Transverse colon (tissue), 3 donors: ENCODE data around the gene U2AF2.

ENCODE experiments used
- CTCF ChIP-seq, 5 experiments: fragments of 200-600 bp in 3 of 5; fragments of 450-650 bp in 2 of 5; sonication (generic) in 3 of 5; IDR thresholded peaks; 1 replicate in 2 of 5; 2 replicates in 3 of 5; pipeline ENCODE4 v1.5.1; 2016 to 2017; ENCODE audit warnings: antibody characterized with exemption in 5 of 5, inconsistent platforms in 3 of 5, mild to moderate bottlenecking in 2 of 5, moderate library complexity in 1 of 5
- POLR2A ChIP-seq: fragments of 450-650 bp; IDR thresholded peaks from one replicate; pipeline ENCODE4 v1.6.1; 2016; ENCODE audit warnings: antibody characterized with exemption, mild to moderate bottlenecking, moderate library complexity

GRCh38 chr19:55650602-55651230 lies 4.1 kb upstream of the U2AF2 start:
- TF ChIP-seq CTCF (IDR thresholded peaks at IDR 0.05) (no peak), POLR2A (no peak)
